Osteoblast (primary cell): ENCODE measurements around the gene SPTBN1. TPM values are rescaled to one million over a fixed set of nuclear protein-coding genes. Genes with fewer than 3 reads are reported as not detected.

ENCODE experiments used
- DNase-seq: peaks from one replicate; pipeline ENCODE4 v3.0.0; 2011; ENCODE audit warnings: low spot score, mixed read lengths; ENCODE audit not compliant: insufficient read length; ENCODE audit errors: missing footprints
- H2AFZ ChIP-seq: 2 replicates; pipeline ENCODE4 v1.6.0; 2011; ENCODE audit warnings: mild to moderate bottlenecking, low read length
- H3K27ac ChIP-seq: 2 replicates; pipeline ENCODE4 v1.5.1; 2011; ENCODE audit warnings: mild to moderate bottlenecking, low read depth, low read length, moderate library complexity
- H3K27me3 ChIP-seq: 2 replicates; pipeline ENCODE4 v1.6.0; 2012; ENCODE audit warnings: mild to moderate bottlenecking, control low read depth, inconsistent platforms, low read length, moderate library complexity; ENCODE audit not compliant: insufficient read depth
- H3K36me3 ChIP-seq: 2 replicates; pipeline ENCODE4 v1.5.1; 2011; ENCODE audit warnings: mild to moderate bottlenecking, low read length, control low read depth, moderate library complexity; ENCODE audit not compliant: insufficient read depth
- H3K4me1 ChIP-seq: 2 replicates; pipeline ENCODE4 v1.5.1; 2011; ENCODE audit warnings: mild to moderate bottlenecking, low read length, control low read depth, moderate library complexity; ENCODE audit not compliant: insufficient read depth
- H3K4me2 ChIP-seq: 2 replicates; pipeline ENCODE4 v1.6.0; 2011; ENCODE audit warnings: mild to moderate bottlenecking, low read length; ENCODE audit not compliant: insufficient read depth
- H3K4me3 ChIP-seq: fragments of 200-600 bp; sonication (generic); 3 replicates; pipeline ENCODE4 v1.5.1; 2012; ENCODE audit warnings: mild to moderate bottlenecking, low read length, inconsistent platforms; ENCODE audit not compliant: insufficient read depth
- H3K79me2 ChIP-seq: 2 replicates; pipeline ENCODE4 v1.6.0; 2012; ENCODE audit warnings: mild to moderate bottlenecking, low read length, control low read depth, inconsistent platforms; ENCODE audit not compliant: insufficient read depth
- H3K9me3 ChIP-seq: 2 replicates; pipeline ENCODE4 v1.5.1; 2011; ENCODE audit warnings: low read depth, low read length, control low read depth
- H4K20me1 ChIP-seq: 2 replicates; pipeline ENCODE4 v1.6.0; 2012; ENCODE audit warnings: mild to moderate bottlenecking, low read length, control low read depth; ENCODE audit not compliant: insufficient read depth
- CTCF ChIP-seq: IDR thresholded peaks from 2 replicates; pipeline ENCODE4 v1.5.1; 2011; ENCODE audit warnings: mild to moderate bottlenecking, low read depth, low read length, moderate library complexity; ENCODE audit errors: extremely low read depth
- total RNA-seq: library from RNA; depleted of rRNA; stranded (reverse); fragments of >200 nt; gene quantifications from 2 replicates; pipeline ENCODE4 v1.2.3, GENCODE V29; 2012

SPTBN1 gene
- total RNA-seq, 1 donor, result 249 TPM

- Histone ChIP-seq H4K20me1 (no peaks in the 10 kb centered on the region), H3K36me3 (no peaks in the 10 kb centered on the region), H3K79me2 (no peaks in the 10 kb centered on the region), H2AFZ (no peak overlapping the region), H3K4me3 (no peak overlapping the region), H3K4me1 (no peaks in the 10 kb centered on the region), H3K9me3 (no peaks in the 10 kb centered on the region), H3K4me2 (no peak overlapping the region), H3K27ac (no peak overlapping the region), H3K27me3 (no peaks in the 10 kb centered on the region)
- DNase-seq, result no peak
- TF ChIP-seq CTCF, result no peak
Observed at GRCh38 chr2:54434711-54435110, 21.4 kb upstream of the SPTBN1 start.

GRCh38 chr2:54435325-54436226, 20.6 kb upstream of the SPTBN1 start:
- H3K9me3 ChIP-seq, result no peaks in the 10 kb centered on the region
- H3K36me3 ChIP-seq, result no peaks in the 10 kb centered on the region
- H3K79me2 ChIP-seq, result no peaks in the 10 kb centered on the region
- H2AFZ ChIP-seq, result no peak overlapping the region
- no peaks in the 10 kb centered on the region for H3K4me1 ChIP-seq
- no peaks in the 10 kb centered on the region for H3K27me3 ChIP-seq
- TF ChIP-seq CTCF, result no peak
- DNase-seq, result no peak
- no peak overlapping the region for H3K27ac ChIP-seq
- H4K20me1 ChIP-seq, result no peaks in the 10 kb centered on the region
- H3K4me2 ChIP-seq, result no peak overlapping the region
- H3K4me3 ChIP-seq, result no peak overlapping the region

- no peaks in the 10 kb centered on the region for H4K20me1 ChIP-seq
- H3K4me1 ChIP-seq, result no peaks in the 10 kb centered on the region
- H3K27ac ChIP-seq, result no peak overlapping the region
- H3K36me3 ChIP-seq, result no peaks in the 10 kb centered on the region
- no peaks in the 10 kb centered on the region for H3K9me3 ChIP-seq
- no peaks in the 10 kb centered on the region for H3K27me3 ChIP-seq
- no peaks in the 10 kb centered on the region for H3K79me2 ChIP-seq
- H3K4me3 ChIP-seq, result no peak overlapping the region
- TF ChIP-seq CTCF, result no peak
- no peak overlapping the region for H3K4me2 ChIP-seq
- H2AFZ ChIP-seq, result no peak overlapping the region
- DNase-seq, result peak; percentile 32
Observed at GRCh38 chr2:54437588-54437987, 18.5 kb upstream of the SPTBN1 start.

- H3K9me3 ChIP-seq, result no peaks in the 10 kb centered on the region
- H2AFZ ChIP-seq, result no peak overlapping the region
- H3K27ac ChIP-seq, result no peak overlapping the region
- H3K36me3 ChIP-seq, result no peaks in the 10 kb centered on the region
- H3K79me2 ChIP-seq, result no peaks in the 10 kb centered on the region
- no peak overlapping the region for H3K4me2 ChIP-seq
- H3K27me3 ChIP-seq, result no peaks in the 10 kb centered on the region
- H3K4me1 ChIP-seq, result no peaks in the 10 kb centered on the region
- H3K4me3 ChIP-seq, result no peak overlapping the region
- TF ChIP-seq CTCF, result no peak
- peak; percentile 25 for DNase-seq
- no peaks in the 10 kb centered on the region for H4K20me1 ChIP-seq
Observed at GRCh38 chr2:54438271-54438670, 17.9 kb upstream of the SPTBN1 start.
